Activated naive CD8-positive, alpha-beta T cell (primary cell): Measurements from ENCODE around the gene ZNF420.
"Not testable (repeated sequence)": the region's sequence is repeated elsewhere in the genome, so short reads cannot be mapped to it uniquely, and the experiment has no call there.

Experiments used
- H3K27ac Mint-ChIP-seq: one replicate; pipeline ENCODE4 v1.8.0; 2021; ENCODE audit warnings: mixed read lengths
- H3K27me3 Mint-ChIP-seq: one replicate; pipeline ENCODE4 v1.8.0; 2021; ENCODE audit warnings: mixed read lengths
- H3K36me3 Mint-ChIP-seq: one replicate; pipeline ENCODE4 v1.8.0; 2021; ENCODE audit warnings: mixed read lengths
- H3K4me1 Mint-ChIP-seq: one replicate; pipeline ENCODE4 v1.8.0; 2021; ENCODE audit warnings: low read depth, mixed read lengths
- H3K4me3 Mint-ChIP-seq: one replicate; pipeline ENCODE4 v1.8.0; 2021; ENCODE audit warnings: mild to moderate bottlenecking, mixed read lengths
- H3K9me3 Mint-ChIP-seq: one replicate; pipeline ENCODE4 v1.8.0; 2021; ENCODE audit warnings: low read depth, mixed read lengths

Gene ZNF420

DNA sequence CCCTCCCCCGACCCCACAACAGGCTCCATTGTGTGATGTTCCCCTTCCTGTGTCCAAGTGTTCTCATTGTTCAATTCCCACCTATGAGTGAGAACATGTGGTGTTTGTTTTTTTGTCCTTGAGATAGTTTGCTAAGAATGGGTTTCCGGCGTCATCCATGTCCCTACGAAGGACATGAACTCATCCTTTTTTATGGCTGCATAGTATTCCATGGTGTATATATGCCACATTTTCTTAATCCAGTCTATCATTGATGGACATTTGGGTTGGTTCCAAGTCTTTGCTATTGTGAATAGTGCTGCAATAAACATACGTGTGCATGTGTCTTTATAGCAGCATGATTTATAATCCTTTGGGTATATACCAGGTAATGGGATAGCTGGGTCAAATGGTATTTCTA lies 25.9 kb downstream of the ZNF420 start:
- not testable (repeated sequence) for H3K4me3 Mint-ChIP-seq, H3K27me3 Mint-ChIP-seq, H3K4me1 Mint-ChIP-seq, H3K27ac Mint-ChIP-seq
- Mint-ChIP-seq H3K9me3 (peaks cover 40% of the 10 kb centered on the region), H3K36me3 (peaks cover 83% of the 10 kb centered on the region)

DNA sequence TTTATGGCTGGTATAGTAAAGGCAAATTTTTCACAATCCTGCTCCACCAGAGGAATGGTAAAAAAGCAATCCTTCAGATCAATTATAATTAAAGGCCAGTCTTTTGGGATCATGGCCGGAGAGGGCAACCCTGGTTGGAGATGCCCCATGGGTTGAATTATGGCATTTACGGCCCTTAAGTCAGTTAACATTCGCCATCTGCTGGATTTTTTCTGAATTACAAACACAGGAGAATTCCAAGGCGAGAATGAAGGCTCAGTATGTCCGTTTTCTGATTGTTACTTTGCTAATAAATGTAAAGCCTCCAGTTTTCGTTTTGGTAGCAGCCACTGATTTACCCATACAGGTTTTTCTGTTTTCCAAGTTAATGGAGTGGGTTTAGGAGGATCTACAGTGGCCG lies 33.5 kb downstream of the ZNF420 start:
- not testable (repeated sequence) for H3K4me1 Mint-ChIP-seq, H3K27ac Mint-ChIP-seq, H3K27me3 Mint-ChIP-seq, H3K4me3 Mint-ChIP-seq
- Mint-ChIP-seq H3K9me3 (peaks cover 42% of the 10 kb centered on the region), H3K36me3 (peaks cover 86% of the 10 kb centered on the region)

DNA sequence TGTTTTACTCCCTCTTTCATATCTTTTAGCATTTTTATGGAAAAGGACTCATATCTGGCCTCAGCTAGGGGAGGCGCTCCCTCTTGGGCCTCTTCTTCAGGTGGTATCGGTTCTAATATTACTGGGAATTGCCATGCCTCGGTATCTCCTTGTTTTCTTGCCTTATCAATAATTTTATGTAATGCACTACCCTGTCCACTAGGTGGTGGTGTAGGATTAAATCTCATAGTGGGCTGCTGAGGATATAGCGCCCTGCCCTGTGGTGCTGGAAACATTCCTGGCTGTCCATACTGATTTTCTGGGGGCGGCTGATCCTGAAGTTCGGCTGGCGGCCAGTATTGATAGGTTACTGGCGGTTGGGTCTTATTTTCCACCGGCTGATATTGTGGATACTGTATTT lies 35.8 kb downstream of the ZNF420 start:
- H3K4me1 Mint-ChIP-seq = no peaks in the 10 kb centered on the region
- H3K27me3 Mint-ChIP-seq = no peaks in the 10 kb centered on the region
- H3K27ac Mint-ChIP-seq = no peak overlapping the region
- H3K4me3 Mint-ChIP-seq = no peak overlapping the region
- peaks cover 32% of the 10 kb centered on the region for H3K9me3 Mint-ChIP-seq
- peaks cover 66% of the 10 kb centered on the region for H3K36me3 Mint-ChIP-seq

DNA sequence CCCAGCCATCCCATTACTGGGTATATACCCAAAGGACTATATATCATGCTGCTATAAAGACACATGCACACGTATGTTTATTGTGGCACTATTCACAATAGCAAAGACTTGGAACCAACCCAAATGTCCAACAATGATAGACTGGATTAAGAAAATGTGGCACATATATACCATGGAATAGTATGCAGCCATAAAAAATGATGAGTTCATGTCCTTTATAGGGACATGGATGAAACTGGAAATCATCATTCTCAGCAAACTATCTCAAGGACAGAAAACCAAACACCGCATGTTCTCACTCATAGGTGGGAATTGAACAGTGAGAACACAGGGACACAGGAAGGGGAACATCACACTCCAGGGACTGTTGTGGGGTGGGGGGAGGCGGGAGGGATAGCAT lies 43.9 kb downstream of the ZNF420 start:
- peaks cover 39% of the 10 kb centered on the region for H3K36me3 Mint-ChIP-seq

DNA sequence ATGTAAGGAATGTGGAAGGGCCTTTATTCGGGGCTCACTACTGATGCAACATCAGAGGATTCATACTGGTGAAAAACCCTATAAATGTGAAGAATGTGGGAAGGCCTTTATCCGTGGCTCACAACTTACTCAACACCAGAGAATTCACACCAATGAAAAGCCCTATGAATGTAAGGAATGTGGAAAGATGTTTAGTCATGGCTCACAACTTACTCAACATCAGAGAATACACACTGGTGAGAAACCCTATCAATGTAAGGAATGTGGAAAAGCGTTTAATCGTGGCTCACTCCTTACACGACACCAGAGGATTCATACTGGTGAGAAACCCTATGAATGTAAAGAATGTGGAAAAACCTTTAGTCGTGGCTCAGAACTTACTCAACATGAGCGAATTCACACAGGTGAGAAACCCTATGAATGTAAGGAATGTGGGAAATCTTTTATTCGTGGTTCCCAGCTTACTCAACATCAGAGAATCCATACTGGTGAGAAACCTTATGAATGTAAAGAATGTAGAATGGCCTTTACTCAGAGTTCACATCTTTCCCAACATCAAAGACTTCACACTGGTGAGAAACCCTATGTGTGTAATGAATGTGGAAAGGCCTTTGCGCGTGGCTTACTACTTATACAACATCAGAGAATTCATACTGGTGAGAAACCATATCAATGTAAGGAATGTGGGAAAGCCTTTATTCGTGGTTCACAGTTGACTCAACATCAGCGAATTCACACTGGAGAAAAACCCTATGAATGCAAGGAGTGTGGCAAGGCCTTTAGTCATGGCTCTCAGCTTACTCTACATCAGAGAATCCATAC lies 50.0 kb downstream of the ZNF420 start:
- Mint-ChIP-seq H3K27ac (no peak overlapping the region), H3K36me3 (peaks cover 64% of the 10 kb centered on the region), H3K4me1 (no peaks in the 10 kb centered on the region), H3K4me3 (no peak overlapping the region), H3K9me3 (peaks cover 42% of the 10 kb centered on the region), H3K27me3 (no peaks in the 10 kb centered on the region)

More for the DNA sequence above, 43.9 kb downstream of the ZNF420 start:
- H3K4me3 Mint-ChIP-seq, H3K4me1 Mint-ChIP-seq, H3K27me3 Mint-ChIP-seq, H3K27ac Mint-ChIP-seq: not testable (repeated sequence)
- H3K9me3 Mint-ChIP-seq = peaks cover 36% of the 10 kb centered on the region

DNA sequence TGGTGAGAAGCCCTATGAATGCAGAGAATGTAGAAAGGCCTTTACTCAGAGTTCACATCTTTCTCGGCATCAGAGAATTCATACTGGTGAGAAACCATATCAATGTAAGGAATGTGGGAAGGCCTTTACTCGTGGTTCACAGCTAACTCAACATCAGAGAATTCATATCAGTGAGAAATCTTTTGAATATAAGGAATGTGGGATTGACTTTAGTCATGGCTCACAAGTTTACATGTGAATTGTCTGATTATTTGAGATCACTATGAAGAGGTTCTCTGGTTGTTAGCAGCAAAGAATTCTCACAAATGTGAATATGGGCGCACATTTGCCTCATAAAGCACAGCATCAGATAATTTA lies 50.6 kb downstream of the ZNF420 start:
- Mint-ChIP-seq H3K4me3 (no peak overlapping the region), H3K36me3 (peaks cover 67% of the 10 kb centered on the region), H3K27ac (no peak overlapping the region), H3K9me3 (peaks cover 42% of the 10 kb centered on the region), H3K4me1 (no peaks in the 10 kb centered on the region), H3K27me3 (no peaks in the 10 kb centered on the region)

DNA sequence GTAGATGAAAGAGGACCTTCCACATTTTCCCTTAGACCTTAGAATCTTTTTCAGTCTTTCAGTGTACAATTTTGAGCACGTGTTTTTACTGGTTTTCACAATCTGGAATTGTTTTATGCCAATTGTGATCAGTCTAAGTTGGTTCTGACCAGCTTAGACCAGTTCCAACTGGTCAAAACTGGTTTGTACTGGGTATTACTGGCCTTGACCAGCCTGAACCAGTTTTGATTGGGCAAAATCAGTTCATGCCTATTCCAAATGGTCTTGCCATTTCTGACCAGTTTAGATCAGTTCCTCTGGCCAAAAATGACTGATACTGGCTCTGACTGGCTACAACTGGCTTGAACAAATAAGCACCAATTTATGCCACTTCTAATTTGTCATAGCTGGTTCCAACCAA lies 57.9 kb downstream of the ZNF420 start:
- no peaks in the 10 kb centered on the region for H3K4me1 Mint-ChIP-seq
- no peaks in the 10 kb centered on the region for H3K27me3 Mint-ChIP-seq
- no peak overlapping the region for H3K4me3 Mint-ChIP-seq
- H3K9me3 Mint-ChIP-seq = peaks cover 35% of the 10 kb centered on the region
- no peak overlapping the region for H3K27ac Mint-ChIP-seq
- peaks cover 39% of the 10 kb centered on the region for H3K36me3 Mint-ChIP-seq

DNA sequence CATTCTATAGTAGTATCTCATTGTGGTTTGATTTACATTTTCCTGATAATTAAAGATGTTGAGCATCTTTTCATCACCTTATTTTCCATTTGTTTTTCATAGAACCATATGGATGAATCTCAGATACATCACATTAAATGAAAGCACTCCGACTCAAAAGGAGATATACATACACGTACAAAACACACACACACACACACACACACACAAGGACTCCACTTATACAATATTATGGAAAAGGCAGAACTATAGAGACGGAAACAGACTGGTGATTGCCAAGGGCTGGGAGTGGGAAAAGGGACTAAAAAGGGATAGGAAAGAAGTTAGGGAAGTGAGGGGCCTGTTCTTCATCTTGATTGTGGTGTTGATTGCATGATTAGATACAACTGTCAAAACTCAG lies 70.0 kb downstream of the ZNF420 start:
- Mint-ChIP-seq H3K4me3 (no peak overlapping the region), H3K9me3 (peaks cover 41% of the 10 kb centered on the region), H3K4me1 (no peaks in the 10 kb centered on the region), H3K36me3 (peaks cover 62% of the 10 kb centered on the region), H3K27ac (no peak overlapping the region), H3K27me3 (no peaks in the 10 kb centered on the region)

DNA sequence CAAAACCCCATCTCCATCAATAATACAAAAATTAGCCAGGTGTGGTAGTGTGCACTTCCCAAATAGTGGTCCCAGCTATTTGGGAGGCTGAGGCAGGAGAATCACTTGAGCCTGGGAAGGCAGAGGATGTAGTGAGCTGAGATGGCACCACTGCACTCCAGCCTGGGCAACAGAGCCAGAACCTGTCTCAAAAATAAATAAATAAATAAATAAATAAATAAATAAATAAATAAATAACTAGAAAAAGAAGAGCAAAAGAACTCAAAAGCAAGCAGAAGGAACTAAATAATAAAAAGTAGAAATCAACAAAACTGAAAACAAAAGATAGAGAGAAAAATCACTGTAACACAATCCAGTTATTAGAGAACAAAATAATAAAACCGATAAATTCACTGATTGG lies 81.9 kb downstream of the ZNF420 start:
- Mint-ChIP-seq H3K27me3 (no peaks in the 10 kb centered on the region), H3K9me3 (peaks cover 23% of the 10 kb centered on the region), H3K4me3 (no peak overlapping the region), H3K4me1 (no peaks in the 10 kb centered on the region), H3K36me3 (peaks cover 58% of the 10 kb centered on the region), H3K27ac (no peak overlapping the region)

DNA sequence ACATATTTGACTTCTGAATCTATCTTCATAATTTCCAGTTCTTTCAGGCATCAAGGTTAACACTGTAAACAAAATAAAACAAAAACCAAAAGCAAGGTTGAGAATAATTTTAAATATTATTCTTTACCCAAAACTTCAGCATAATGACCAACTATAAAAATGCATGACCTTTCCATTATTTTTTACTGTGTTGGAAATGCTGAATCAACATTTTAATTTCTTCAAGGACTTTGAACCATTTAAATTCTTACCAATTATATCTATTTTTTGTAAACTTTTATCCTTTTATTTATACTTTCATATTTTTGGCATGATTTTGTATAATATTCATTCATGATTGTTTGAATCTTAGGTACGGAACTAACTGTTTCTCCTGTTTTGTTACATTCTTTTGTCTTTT lies 87.4 kb downstream of the ZNF420 start:
- Mint-ChIP-seq H3K4me3 (no peak overlapping the region), H3K9me3 (peaks cover 24% of the 10 kb centered on the region), H3K4me1 (no peaks in the 10 kb centered on the region), H3K27ac (no peak overlapping the region), H3K27me3 (no peaks in the 10 kb centered on the region), H3K36me3 (peaks cover 54% of the 10 kb centered on the region)

DNA sequence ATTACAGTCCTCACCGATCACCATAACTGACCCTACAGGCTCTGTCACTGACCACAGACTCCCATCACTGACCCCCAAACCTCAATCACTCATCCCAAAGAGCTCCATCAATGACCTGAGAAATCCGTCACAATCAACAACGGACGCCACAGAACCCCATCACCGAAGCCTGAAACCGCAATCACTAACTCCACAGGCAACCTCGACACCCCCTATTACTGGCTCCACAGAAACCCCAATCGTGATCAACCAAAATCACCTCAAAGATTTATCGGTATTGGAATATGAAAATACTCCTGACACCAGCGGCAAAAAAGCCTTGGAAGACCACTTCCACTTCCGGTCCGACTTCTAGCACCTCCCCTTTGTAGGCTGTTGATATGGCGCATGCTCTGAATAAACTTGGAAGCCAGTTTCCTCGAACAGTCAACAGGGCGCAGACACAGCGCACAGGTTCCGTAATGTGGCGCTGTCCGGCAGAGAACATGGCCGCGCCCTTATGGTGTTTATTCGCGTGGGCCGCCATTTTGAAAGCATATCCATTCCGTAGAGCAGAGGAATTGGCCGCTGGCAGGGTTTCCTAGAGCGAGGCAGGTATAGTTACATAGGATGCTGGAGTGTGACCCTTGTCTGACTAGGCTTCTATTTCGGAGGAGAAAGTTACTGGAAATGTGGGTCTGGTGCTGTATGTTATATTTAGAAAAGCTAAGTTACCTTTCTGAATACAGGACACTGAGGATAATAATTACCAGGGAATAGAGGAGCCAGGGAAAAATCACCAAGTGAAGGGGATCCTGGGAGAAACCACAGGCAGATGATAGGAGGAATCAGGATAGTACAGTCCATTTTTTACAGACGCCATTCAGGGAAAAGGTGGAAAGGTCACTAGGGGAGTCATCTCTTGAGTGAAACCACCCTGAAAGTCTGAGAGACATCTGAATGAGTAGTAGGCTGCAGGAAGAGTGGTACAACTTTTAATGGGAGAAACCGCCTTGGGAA lies 94.4 kb downstream of the ZNF420 start, which contains the start of gene ZNF585A:
Gene ZNF585A, minus strand, starts transcription at position 328 of the 999 bp plus-strand sequence. CDS start 2,785 bp downstream, outside the sequence.
- Mint-ChIP-seq H3K4me3 (no peak within 1 kb of the TSS), H3K9me3 (peaks cover 31% of the 10 kb centered on the region), H3K27ac (no peak within 1 kb of the TSS)

More for the DNA sequence above, 94.4 kb downstream of the ZNF420 start, which contains the start of gene ZNF585A:
- Mint-ChIP-seq H3K27me3 (no peaks in the 10 kb centered on the region), H3K4me1 (peaks cover 4% of the 10 kb centered on the region), H3K36me3 (peaks cover 26% of the 10 kb centered on the region)
